Measurements from ENCODE around the gene LTC4S. TPM values are rescaled to one million over a fixed set of nuclear protein-coding genes. Genes with fewer than 3 reads are reported as not detected.
A peak's percentile ranks its signal among the peaks of the same experiment; 100 is the strongest.

Gene LTC4S
- total RNA-seq, 1 experiment from 2014 or later, result 3.7 TPM

GRCh38 chr5:179772351-179772750 lies 21.4 kb upstream of the LTC4S start:
- no CpG with 5 or more reads among the region's 6 CpGs for WGBS (ENCODE audit: extremely low coverage, insufficient read length, low lambda C conversion rate)
- Histone ChIP-seq H2BK5ac (ENCODE audit: insufficient read length, low read length) (no peak overlapping the region), H2AK5ac (ENCODE audit: insufficient read length, low read length) (no peak overlapping the region), H2BK20ac (ENCODE audit: low read depth, low read length, poor library complexity, severe bottlenecking) (no peak overlapping the region), H3K56ac (ENCODE audit: insufficient read length, low read depth, low read length) (no peak overlapping the region), H3K4me2 (ENCODE audit: insufficient read depth, insufficient read length, low read length) (no peak overlapping the region), H3K14ac (ENCODE audit: insufficient read depth, low read length) (no peak overlapping the region), H3K79me1 (ENCODE audit: insufficient read depth, low read depth, low read length, poor library complexity, severe bottlenecking) (no peaks in the 10 kb centered on the region), H4K8ac (replicated peaks; ENCODE audit: insufficient read length, low read depth, low read length) (no peak overlapping the region), H2BK12ac (ENCODE audit: insufficient read length, low read depth, low read length) (no peak overlapping the region), H2BK120ac (ENCODE audit: low read depth, low read length, poor library complexity, severe bottlenecking) (no peak overlapping the region), H3K4me1 (ENCODE audit: insufficient read depth, low read length) (no peaks in the 10 kb centered on the region), H3T11ph (ENCODE audit: low read length) (no peak overlapping the region), H3K27me3 (ENCODE audit: insufficient read depth, low read length) (no peaks in the 10 kb centered on the region), H3K9me3 (ENCODE audit: control insufficient read depth, low read depth, low read length) (no peaks in the 10 kb centered on the region), H3K27ac (ENCODE audit: insufficient read length, low read depth, low read length) (no peak overlapping the region), H3K9ac (ENCODE audit: extremely low read depth, insufficient read length, low read length) (no peak overlapping the region), H3K18ac (ENCODE audit: insufficient read length, low read depth, low read length) (no peak overlapping the region), H4K91ac (ENCODE audit: insufficient read length, low read depth, low read length) (no peak overlapping the region), H3K79me2 (ENCODE audit: insufficient read depth, low read length) (no peaks in the 10 kb centered on the region), H2BK15ac (ENCODE audit: low read depth, low read length) (no peak overlapping the region), H3K4ac (ENCODE audit: low read depth, low read length) (no peak overlapping the region), H2AFZ (ENCODE audit: low read length) (no peak overlapping the region), H4K20me1 (ENCODE audit: control insufficient read depth, insufficient read depth, insufficient read length) (peaks cover 2% of the 10 kb centered on the region), H3K23ac (ENCODE audit: insufficient read length, low read depth, low read length) (no peak overlapping the region), H3K23me2 (ENCODE audit: insufficient read length, low read depth, low read length, poor library complexity, severe bottlenecking) (no peaks in the 10 kb centered on the region), H4K5ac (ENCODE audit: insufficient read length, low read depth, low read length) (no peak overlapping the region)
- Mint-ChIP-seq H3K4me1 (no peaks in the 10 kb centered on the region), H3K27me3 (ENCODE audit: low read depth) (no peaks in the 10 kb centered on the region), H3K9me3 (no peaks in the 10 kb centered on the region), H3K27ac (peak overlapping the region in 1 of 3 experiments; percentile 27; a peak in 1 of 7 replicates), H3K36me3 (ENCODE audit: insufficient read depth in 1 of 3, low read depth in 3 of 3) (peaks cover 51 to 84% (median 79%) of the 10 kb centered on the region in 3 experiments; a peak in 6 of 7 replicates), H3K4me3 (no peak overlapping the region)
- no peak for TF ChIP-seq CTCF (conservative IDR thresholded peaks at IDR 0.05)
- no peak for DNase-seq

All from H9 (cell line).